ENCODE data around the gene GPATCH8.

Gene GPATCH8

DNA sequence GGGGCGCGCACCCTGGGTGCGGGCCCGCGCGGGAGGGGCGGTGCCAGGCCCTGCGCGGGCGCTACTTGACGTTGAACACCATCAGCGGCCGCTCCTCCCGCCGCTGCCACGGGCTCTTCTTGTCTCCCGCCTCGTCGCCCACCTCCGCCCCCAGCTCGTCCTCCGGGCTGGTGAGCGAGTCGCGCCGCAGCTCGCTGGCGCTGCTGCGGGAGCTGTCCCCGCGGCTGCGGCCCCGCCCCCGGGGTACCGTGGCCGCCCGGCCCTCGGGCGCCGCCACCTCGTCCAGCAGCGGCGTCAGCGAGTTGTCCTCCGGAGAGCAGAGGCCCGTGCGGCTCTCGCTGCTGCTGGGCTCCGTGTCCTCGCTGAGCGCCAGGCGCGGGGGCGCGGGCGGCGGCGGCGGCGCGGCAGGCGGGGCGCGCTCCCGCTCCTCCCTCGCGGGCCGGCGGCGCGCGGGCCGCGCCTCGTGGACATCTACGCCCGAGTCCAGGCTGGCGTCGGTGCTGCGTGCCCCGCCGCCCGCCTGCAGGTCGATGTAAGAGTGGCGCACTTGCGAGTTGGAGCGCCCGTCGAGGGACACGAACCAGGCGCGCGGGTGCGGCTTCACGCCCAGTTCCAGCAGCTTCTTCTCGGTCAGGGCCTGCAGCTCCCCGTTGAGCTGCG, 149.4 kb downstream of the GPATCH8 start:
- no peak for DNase-seq

DNA sequence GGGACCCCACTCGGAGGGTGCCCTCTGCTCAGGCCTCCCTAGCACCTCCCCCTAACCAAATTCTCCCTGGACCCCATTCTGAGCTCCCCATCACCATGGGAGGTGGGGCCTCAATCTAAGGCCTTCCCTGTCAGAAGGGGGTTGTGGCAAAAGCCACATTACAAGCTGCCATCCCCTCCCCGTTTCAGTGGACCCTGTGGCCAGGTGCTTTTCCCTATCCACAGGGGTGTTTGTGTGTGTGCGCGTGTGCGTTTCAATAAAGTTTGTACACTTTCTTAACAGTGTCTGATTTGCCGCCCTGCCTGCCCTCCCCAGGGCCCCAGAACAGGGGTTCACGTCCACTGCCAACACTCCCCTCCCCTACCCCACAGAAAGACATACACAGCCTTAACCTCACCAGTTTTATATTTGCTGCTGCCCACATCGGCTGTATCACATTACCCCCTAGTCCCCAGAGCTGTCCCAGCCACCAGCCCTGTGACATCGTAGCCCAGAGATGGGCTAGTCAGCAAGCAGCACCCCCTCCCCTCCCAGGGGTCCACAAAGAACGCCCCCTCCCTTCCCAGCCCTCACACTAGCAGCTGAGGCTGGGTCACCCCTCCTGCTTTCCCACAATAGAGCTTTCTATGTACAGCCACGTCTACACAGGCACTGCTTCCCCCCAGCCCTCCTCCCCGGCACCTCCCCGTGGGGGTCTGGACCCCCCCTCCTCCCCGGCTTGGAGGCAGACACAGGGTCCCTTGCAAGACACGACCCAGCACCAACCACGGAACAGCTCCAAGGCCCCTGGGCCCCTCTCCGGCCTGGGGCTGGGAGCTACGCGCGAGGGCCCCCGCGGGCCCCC, 150.2 kb downstream of the GPATCH8 start:
- DNase-seq: no peak

GRCh38 chr17:44351961-44352827, 151.0 kb downstream of the GPATCH8 start:
- DNase-seq: no peak

GRCh38 chr17:44351464-44351863, 151.7 kb downstream of the GPATCH8 start:
- no peak for DNase-seq

DNA sequence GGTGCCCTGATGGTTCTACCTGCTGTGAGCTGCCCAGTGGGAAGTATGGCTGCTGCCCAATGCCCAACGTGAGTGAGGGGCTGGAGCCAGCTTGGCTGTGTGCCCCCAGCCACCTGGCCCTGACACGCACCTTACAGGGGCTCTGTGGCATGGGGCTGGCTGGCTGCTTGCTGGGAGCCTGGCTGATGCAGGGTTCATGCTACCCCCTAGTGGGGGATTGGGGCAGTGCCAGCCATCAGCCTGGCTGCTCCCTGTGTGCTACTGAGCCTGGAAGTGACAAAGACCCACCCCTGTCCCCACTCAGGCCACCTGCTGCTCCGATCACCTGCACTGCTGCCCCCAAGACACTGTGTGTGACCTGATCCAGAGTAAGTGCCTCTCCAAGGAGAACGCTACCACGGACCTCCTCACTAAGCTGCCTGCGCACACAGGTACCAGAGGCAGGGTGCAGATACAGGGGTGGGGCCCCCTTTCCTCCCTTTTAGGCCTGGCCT, 152.4 kb downstream of the GPATCH8 start:
- DNase-seq: no peak

DNA sequence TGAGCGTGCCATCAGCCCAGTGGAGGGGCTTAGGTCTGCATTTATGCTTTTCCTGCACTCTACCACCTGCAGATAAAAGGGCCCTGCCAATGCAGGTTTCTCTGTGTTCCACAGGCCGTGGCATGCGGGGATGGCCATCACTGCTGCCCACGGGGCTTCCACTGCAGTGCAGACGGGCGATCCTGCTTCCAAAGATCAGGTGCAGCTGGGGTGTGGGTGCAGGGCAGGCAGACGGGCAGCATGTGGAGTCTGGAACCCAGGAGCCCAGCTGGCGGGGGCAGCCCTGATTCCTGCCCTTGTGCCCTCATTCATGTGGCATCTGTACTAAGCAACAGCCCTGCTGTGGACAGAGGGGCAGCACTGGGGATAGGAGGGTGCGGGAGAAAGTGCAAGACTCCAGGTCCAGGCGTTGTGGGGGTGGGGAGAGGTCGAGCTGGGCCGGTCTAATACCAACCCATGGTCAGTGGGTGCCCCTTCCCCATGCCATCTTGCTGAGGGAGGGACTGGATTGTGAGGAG, 153.6 kb downstream of the GPATCH8 start:
- DNase-seq: no peak

- no peak for DNase-seq
These were observed 154.2 kb downstream of the GPATCH8 start for GRCh38 chr17:44348988-44349364.

GRCh38 chr17:44348234-44348987, 154.8 kb downstream of the GPATCH8 start:
- no peak for DNase-seq
